OCI-LY3 (cell line): ENCODE measurements around the gene EFNA4.

Experiments
- CTCF ChIP-seq: fragments of 200-600, 300-600 bp; sonication (generic); IDR thresholded peaks from 2 replicates; pipeline ENCODE4 v1.5.1; 2014; ENCODE audit warnings: antibody characterized with exemption, low read length, low read depth
- EZH2phosphoT487 ChIP-seq: fragments of 200-600 bp; shearing (Covaris generic); IDR thresholded peaks from 2 replicates; pipeline ENCODE4 v1.6.1; 2018; ENCODE audit warnings: antibody characterized with exemption, mixed run types, low read depth

GRCh38 chr1:155040358-155041093, 23.0 kb upstream of the EFNA4 start:
- TF ChIP-seq CTCF (no peak), EZH2phosphoT487 (no peak)
